Sigmoid colon (tissue), 7 donors: ENCODE data around the gene TRIM62. TPM values are rescaled to one million over a fixed set of nuclear protein-coding genes. Genes with fewer than 3 reads are reported as not detected.

Source experiments
- DNase-seq: peaks from one replicate; pipeline ENCODE4 v3.0.0-alpha.2; 2019
- H3K27ac ChIP-seq, 4 donors: fragments of 200-600 bp; sonication (generic); one replicate each; pipeline ENCODE4 v1.5.1; 2016 to 2019; ENCODE audit warnings: mild to moderate bottlenecking in 1 of 4
- H3K27me3 ChIP-seq, 3 donors: fragments of 200-600 bp; sonication (generic); one replicate each; pipeline ENCODE4 v1.5.1; 2019; ENCODE audit warnings: mild to moderate bottlenecking in 1 of 3
- H3K36me3 ChIP-seq, 4 donors: fragments of 200-600 bp; sonication (generic); one replicate each; pipeline ENCODE4 v1.5.1; 2016 to 2019
- H3K4me1 ChIP-seq, 4 donors: fragments of 200-600 bp; sonication (generic); one replicate each; pipeline ENCODE4 v1.5.1; 2017 to 2019
- H3K4me3 ChIP-seq, 4 donors: fragments of 200-600 bp; sonication (generic); one replicate each; pipeline ENCODE4 v1.5.1; 2017 to 2019; ENCODE audit warnings: mild to moderate bottlenecking in 2 of 4, moderate library complexity in 1 of 4
- H3K9me3 ChIP-seq, 4 donors: fragments of 200-600 bp in 3 of 4; sonication (generic) in 3 of 4; one replicate each; pipeline versions ENCODE4 v1.5.1 to v1.6.1; 2013 to 2019
- EP300 ChIP-seq, 4 donors: sonication (generic); formaldehyde crosslinking; IDR thresholded peaks; one replicate each; pipeline ENCODE4 v1.6.1; 2017; ENCODE audit warnings: antibody characterized with exemption in 4 of 4
- POLR2A ChIP-seq, 2 donors: fragments of 450-650 bp; IDR thresholded peaks; one replicate each; pipeline ENCODE4 v1.6.1; 2016; ENCODE audit warnings: antibody characterized with exemption in 2 of 2, mild to moderate bottlenecking in 2 of 2, moderate library complexity in 2 of 2
- POLR2AphosphoS5 ChIP-seq, 4 donors: sonication (generic); formaldehyde crosslinking; IDR thresholded peaks; one replicate each; pipeline ENCODE4 v1.6.1; 2017; ENCODE audit warnings: antibody characterized with exemption in 4 of 4
- WGBS, 2 donors: extraction: QIAGEN DNeasy Blood & Tissue Kit; methylation state at CpG; one replicate each; pipeline ENCODE4 v1.1.7; 2013; 5-methylcytosine and 5-hydroxymethylcytosine counted together
- intact Hi-C: fragments of 100-400 bp; cut with DNase I; formaldehyde crosslinking; loops from one replicate; pipeline ENCODE4 v1.15.1; 2023
- polyA plus RNA-seq, 3 donors: library from polyadenylated mRNA; stranded (reverse); fragments of 200-250 nt; gene quantifications; one replicate each; pipeline ENCODE4 v1.2.3, GENCODE V29; 2013
- total RNA-seq, 4 donors: library from RNA; depleted of rRNA; stranded (reverse); fragments of >200 nt; gene quantifications; one replicate each; pipeline ENCODE4 v1.1.0, GENCODE V29; 2016
- TF ChIP-seq, protein P1 (sequence below), 4 experiments: fragments of 450-650 bp in 3 of 4; fragments of 200-600 bp in 1 of 4; IDR thresholded peaks; one replicate each; pipeline ENCODE4 v1.5.1; 2016 to 2019; ENCODE audit warnings: antibody characterized with exemption in 4 of 4, mild to moderate bottlenecking in 3 of 4, moderate library complexity in 2 of 4
- donor health status: healthy with polysubstance abuse.
- donor health status: Bipolar disorder and iron deficiency.
- donor health status: healthy.

The TRIM62 gene
- total and polyA plus RNA-seq, 7 donors: 1.2 to 5.2 (median 3.9) TPM

DNA sequence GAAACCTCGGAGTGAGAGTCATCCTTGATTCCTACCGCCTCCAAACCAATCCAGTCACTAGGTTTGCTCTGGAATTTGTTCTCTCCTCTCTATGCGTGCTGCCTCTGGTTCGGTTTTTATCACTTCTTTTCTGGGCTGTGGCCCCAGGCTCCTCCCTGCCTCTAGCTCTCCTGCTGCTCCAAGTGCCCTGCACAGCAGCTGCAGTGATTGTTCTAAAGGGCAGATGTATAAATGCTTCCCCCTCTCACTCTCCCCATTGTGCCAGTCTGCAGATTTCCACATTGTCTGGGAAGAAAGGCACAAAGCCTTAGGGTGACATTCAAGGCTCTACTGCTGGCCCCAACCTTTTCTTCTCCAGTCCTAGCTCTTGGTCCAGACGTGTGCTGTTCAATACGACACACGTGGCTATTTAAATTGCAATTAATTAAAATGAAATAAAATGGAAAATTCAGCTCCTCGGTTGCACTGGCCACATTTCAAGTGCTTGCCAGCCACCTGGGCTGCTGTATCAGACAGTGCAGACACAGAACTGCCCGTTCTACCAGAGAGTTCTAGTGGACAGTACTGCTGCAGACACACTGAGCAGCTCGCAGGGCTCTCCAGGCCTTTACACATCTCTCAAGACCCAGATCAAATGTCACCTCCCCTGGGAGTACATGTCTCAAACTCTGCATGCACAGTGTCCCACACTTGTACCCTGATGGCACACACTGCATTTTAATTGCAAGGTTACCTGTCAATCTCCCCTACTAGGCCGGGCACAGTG lies 12.4 kb downstream of the TRIM62 start:
- DNase-seq: no peak
- intact Hi-C loops: no loop called here
- TF ChIP-seq POLR2AphosphoS5 (IDR thresholded peaks at IDR 0.05): no peak
- TF ChIP-seq EP300 (IDR thresholded peaks at IDR 0.05): no peak
- TF ChIP-seq POLR2A (IDR thresholded peaks at IDR 0.05): no peak
- TF ChIP-seq, protein P1, sequence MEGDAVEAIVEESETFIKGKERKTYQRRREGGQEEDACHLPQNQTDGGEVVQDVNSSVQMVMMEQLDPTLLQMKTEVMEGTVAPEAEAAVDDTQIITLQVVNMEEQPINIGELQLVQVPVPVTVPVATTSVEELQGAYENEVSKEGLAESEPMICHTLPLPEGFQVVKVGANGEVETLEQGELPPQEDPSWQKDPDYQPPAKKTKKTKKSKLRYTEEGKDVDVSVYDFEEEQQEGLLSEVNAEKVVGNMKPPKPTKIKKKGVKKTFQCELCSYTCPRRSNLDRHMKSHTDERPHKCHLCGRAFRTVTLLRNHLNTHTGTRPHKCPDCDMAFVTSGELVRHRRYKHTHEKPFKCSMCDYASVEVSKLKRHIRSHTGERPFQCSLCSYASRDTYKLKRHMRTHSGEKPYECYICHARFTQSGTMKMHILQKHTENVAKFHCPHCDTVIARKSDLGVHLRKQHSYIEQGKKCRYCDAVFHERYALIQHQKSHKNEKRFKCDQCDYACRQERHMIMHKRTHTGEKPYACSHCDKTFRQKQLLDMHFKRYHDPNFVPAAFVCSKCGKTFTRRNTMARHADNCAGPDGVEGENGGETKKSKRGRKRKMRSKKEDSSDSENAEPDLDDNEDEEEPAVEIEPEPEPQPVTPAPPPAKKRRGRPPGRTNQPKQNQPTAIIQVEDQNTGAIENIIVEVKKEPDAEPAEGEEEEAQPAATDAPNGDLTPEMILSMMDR (IDR thresholded peaks at IDR 0.05): no peak
- 80% methylated on average over 11 of the region's 11 CpGs for WGBS, 2 donors
- H3K27me3 ChIP-seq: no peaks in the 10 kb centered on the region
- H3K4me1 ChIP-seq: peaks cover 0 to 7% (median 0%) of the 10 kb centered on the region in 4 donors
- H3K27ac ChIP-seq: no peak overlapping the region
- no peaks in the 10 kb centered on the region for H3K9me3 ChIP-seq
- peaks cover 0 to 2% (median 0%) of the 10 kb centered on the region in 4 donors for H3K36me3 ChIP-seq
- H3K4me3 ChIP-seq: no peak overlapping the region

DNA sequence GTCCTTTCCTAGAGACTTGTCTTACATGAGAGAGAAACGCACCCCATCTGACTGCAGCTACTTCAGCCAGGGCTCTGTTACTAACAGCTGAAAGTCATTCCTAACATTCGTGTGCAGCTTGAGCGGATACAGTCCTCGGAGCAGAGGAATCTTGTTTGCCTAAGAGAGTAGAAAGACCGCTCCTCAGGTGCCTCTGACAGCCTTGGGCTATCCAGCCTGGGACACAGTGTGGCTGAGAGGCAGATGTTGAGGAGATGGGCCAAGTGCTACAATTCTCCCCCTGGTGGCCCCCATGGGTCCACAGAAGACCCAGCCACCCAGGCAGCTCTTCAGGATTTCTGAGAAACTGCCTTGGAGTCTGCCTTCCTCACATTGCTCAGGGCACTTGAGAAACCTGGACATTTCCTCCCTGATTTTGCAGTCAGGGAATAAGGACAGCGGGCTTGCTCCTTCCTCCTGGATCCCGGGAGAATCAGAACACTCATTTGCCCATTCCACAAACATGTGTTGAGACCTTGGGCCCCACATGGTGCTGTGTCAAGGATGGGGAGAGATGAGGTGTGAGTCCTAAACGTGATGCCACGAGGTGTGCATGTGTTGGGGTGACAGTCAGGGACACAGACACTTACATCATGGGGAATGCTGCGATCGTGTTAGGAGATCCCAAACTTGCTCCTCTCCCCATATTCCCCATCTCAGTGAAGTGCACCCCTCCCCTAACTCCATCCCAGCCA lies 13.1 kb downstream of the TRIM62 start:
- Histone ChIP-seq H3K36me3 (peaks cover 0 to 10% (median 0%) of the 10 kb centered on the region in 4 donors), H3K4me3 (no peak overlapping the region), H3K4me1 (peaks cover 0 to 7% (median 0%) of the 10 kb centered on the region in 4 donors), H3K27ac (no peak overlapping the region), H3K27me3 (no peaks in the 10 kb centered on the region), H3K9me3 (no peaks in the 10 kb centered on the region)
- TF ChIP-seq POLR2AphosphoS5 (IDR thresholded peaks at IDR 0.05) (no peak), EP300 (IDR thresholded peaks at IDR 0.05) (no peak), POLR2A (IDR thresholded peaks at IDR 0.05) (no peak)
- TF ChIP-seq, protein P1 (IDR thresholded peaks at IDR 0.05): no peak
- 74 to 83% methylated on average over 11 of the region's 11 CpGs for WGBS, 2 donors
- intact Hi-C loops: no loop called here
- no peak for DNase-seq

DNA sequence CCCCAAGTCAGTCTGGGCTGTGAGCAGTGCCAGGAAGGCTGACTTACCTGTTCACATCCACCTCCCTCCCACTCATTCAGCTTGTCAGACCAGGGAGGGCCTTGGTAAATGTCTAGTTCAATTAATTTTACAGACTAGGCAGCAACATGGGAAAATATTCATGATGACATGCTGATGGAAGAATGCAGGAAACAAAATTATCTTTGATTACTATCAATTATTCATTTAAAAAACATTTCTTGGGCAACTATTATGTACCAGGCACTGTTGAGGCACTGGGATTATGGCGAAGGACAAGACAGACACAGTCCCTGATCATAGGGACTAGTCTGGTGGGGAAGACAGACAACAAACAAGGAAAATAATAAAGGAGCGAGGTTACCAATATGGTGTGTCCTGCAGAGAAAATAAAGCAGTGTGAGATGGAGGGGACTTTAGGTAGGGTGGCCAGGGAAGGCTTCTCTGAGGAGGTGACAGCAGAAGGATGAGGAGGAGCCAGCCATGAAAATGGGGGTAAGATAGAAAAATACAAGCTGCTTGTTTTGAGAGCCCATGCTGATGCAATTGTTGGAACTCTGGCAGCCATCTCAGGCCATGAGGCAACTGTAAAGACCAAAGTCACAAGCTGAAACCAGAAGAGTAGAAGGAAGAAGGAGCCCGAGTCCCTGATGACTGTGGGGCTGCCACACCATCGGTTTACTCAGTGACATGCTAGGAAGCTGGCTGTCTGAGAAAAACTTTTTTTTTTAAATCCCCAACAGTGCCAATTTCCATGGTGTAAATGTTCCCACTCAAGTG lies 14.0 kb downstream of the TRIM62 start:
- Histone ChIP-seq H3K27ac (no peak overlapping the region), H3K4me1 (peaks cover 0 to 7% (median 0%) of the 10 kb centered on the region in 4 donors), H3K9me3 (no peaks in the 10 kb centered on the region), H3K36me3 (peaks cover 0 to 11% (median 0%) of the 10 kb centered on the region in 4 donors), H3K27me3 (no peaks in the 10 kb centered on the region), H3K4me3 (no peak overlapping the region)
- no peak for TF ChIP-seq POLR2A (IDR thresholded peaks at IDR 0.05)
- TF ChIP-seq, protein P1 (IDR thresholded peaks at IDR 0.05): no peak
- TF ChIP-seq POLR2AphosphoS5 (IDR thresholded peaks at IDR 0.05): no peak
- no peak for TF ChIP-seq EP300 (IDR thresholded peaks at IDR 0.05)
- DNase-seq: no peak
- intact Hi-C loops: no loop called here
- WGBS, 2 donors: 91 to 93% methylated on average over 4 of the region's 4 CpGs

DNA sequence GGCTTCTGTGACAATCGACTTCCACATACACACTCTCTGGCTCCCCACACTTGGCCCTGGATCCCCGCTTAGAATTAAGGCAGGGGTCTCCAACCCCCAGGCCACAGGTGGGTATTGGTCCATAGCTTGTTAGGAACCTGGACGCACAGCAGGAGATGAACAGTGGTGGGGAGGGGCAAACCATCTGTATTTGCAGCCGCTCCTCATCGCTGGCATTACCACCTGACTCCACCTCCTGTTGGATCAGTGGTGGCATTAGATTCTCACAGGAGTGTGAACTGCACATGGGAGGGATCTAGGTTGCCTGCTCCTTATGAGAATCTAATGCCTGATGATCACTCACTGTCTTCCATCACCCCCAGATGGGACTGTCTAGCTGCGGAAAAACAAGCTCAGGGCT lies 16.0 kb downstream of the TRIM62 start:
- 96 to 97% methylated on average over 6 of the region's 6 CpGs for WGBS, 2 donors
- TF ChIP-seq, protein P1 (IDR thresholded peaks at IDR 0.05): no peak
- TF ChIP-seq POLR2A (IDR thresholded peaks at IDR 0.05) (no peak), POLR2AphosphoS5 (IDR thresholded peaks at IDR 0.05) (no peak), EP300 (IDR thresholded peaks at IDR 0.05) (no peak)
- Histone ChIP-seq H3K36me3 (peaks cover 0 to 11% (median 0%) of the 10 kb centered on the region in 4 donors), H3K4me1 (peaks cover 0 to 10% (median 9%) of the 10 kb centered on the region in 4 donors), H3K27me3 (no peaks in the 10 kb centered on the region), H3K4me3 (no peak overlapping the region), H3K9me3 (no peaks in the 10 kb centered on the region), H3K27ac (no peak overlapping the region)
- DNase-seq: no peak
- intact Hi-C loops: no loop called here
